ENCODE measurements around the gene TCF7L1. TPM values are rescaled to one million over a fixed set of nuclear protein-coding genes. Genes with fewer than 3 reads are reported as not detected.

The TCF7L1 gene
- polyA plus RNA-seq, 1 donor (not counting 4 experiments of a cell fraction or from before 2014, with no cell fraction given) = 1.0 TPM

GRCh38 chr2:85104228-85104627, 29.0 kb upstream of the TCF7L1 start:
- Histone ChIP-seq H3K36me3 (ENCODE audit: control insufficient read depth in 2 of 2, extremely low read depth in 1 of 2, insufficient read depth in 2 of 2, low read length in 2 of 2) (no peaks in the 10 kb centered on the region), H3K79me2 (ENCODE audit: control insufficient read depth, insufficient read depth, low read length) (no peaks in the 10 kb centered on the region), H2AFZ (ENCODE audit: control insufficient read depth, low read length) (no peak overlapping the region), H4K20me1 (ENCODE audit: control insufficient read depth, extremely low read depth, insufficient read depth, low read length) (no peaks in the 10 kb centered on the region), H3K9me1 (ENCODE audit: control insufficient read depth, extremely low read depth, insufficient read depth, low read length) (no peaks in the 10 kb centered on the region), H3K9ac (ENCODE audit: control insufficient read depth, extremely low read depth, insufficient read depth, low read length) (no peak overlapping the region), H3K9me3 (ENCODE audit: control insufficient read depth, low read depth, low read length) (no peaks in the 10 kb centered on the region), H3K27ac (ENCODE audit: control insufficient read depth, insufficient read depth, low read length) (no peak overlapping the region), H3K4me3 (ENCODE audit: control insufficient read depth in 2 of 3, extremely low read depth in 1 of 3, insufficient read depth in 2 of 3, low read depth in 1 of 3, low read length in 3 of 3) (no peak overlapping the region), H3K4me1 (ENCODE audit: control insufficient read depth, extremely low read depth, insufficient read depth, low read length) (peaks cover 3% of the 10 kb centered on the region), H3K4me2 (ENCODE audit: control insufficient read depth, extremely low read depth, insufficient read depth, low read depth, low read length) (no peak overlapping the region), H3K27me3 (ENCODE audit: control insufficient read depth, extremely low read depth, insufficient read depth, low read length) (no peaks in the 10 kb centered on the region)
- TF ChIP-seq EZH2 (IDR thresholded peaks at IDR 0.05; ENCODE audit: low read length) (no peak), CTCF (optimal IDR thresholded peaks at IDR 0.05 in 1 of 3, IDR thresholded peaks at IDR 0.05 in 1 of 3, conservative IDR thresholded peaks at IDR 0.05 in 1 of 3; ENCODE audit: extremely low read depth in 1 of 3, insufficient read depth in 2 of 3, low read length in 3 of 3) (no peak)
- FAIRE-seq (peak; percentile 55), DNase-seq (ENCODE audit: low read depth, low spot score) (no peak)
- dilution Hi-C loops (cut with MboI; ENCODE audit: extremely low pct_ligation_motif_present, low sequenced_read_pairs) = no loop called here

- Histone ChIP-seq H3K36me3 (ENCODE audit: control insufficient read depth in 2 of 2, extremely low read depth in 1 of 2, insufficient read depth in 2 of 2, low read length in 2 of 2) (no peaks in the 10 kb centered on the region), H2AFZ (ENCODE audit: control insufficient read depth, low read length) (no peak overlapping the region), H3K27ac (ENCODE audit: control insufficient read depth, insufficient read depth, low read length) (no peak overlapping the region), H4K20me1 (ENCODE audit: control insufficient read depth, extremely low read depth, insufficient read depth, low read length) (no peaks in the 10 kb centered on the region), H3K9me1 (ENCODE audit: control insufficient read depth, extremely low read depth, insufficient read depth, low read length) (no peaks in the 10 kb centered on the region), H3K27me3 (ENCODE audit: control insufficient read depth, extremely low read depth, insufficient read depth, low read length) (no peaks in the 10 kb centered on the region), H3K9ac (ENCODE audit: control insufficient read depth, extremely low read depth, insufficient read depth, low read length) (no peak overlapping the region), H3K79me2 (ENCODE audit: control insufficient read depth, insufficient read depth, low read length) (no peaks in the 10 kb centered on the region), H3K4me2 (ENCODE audit: control insufficient read depth, extremely low read depth, insufficient read depth, low read depth, low read length) (no peak overlapping the region), H3K9me3 (ENCODE audit: control insufficient read depth, low read depth, low read length) (no peaks in the 10 kb centered on the region), H3K4me1 (ENCODE audit: control insufficient read depth, extremely low read depth, insufficient read depth, low read length) (peaks cover 3% of the 10 kb centered on the region), H3K4me3 (ENCODE audit: control insufficient read depth in 2 of 3, extremely low read depth in 1 of 3, insufficient read depth in 2 of 3, low read depth in 1 of 3, low read length in 3 of 3) (no peak overlapping the region)
- TF ChIP-seq CTCF (optimal IDR thresholded peaks at IDR 0.05 in 1 of 3, IDR thresholded peaks at IDR 0.05 in 1 of 3, conservative IDR thresholded peaks at IDR 0.05 in 1 of 3; ENCODE audit: extremely low read depth in 1 of 3, insufficient read depth in 2 of 3, low read length in 3 of 3) (no peak), EZH2 (IDR thresholded peaks at IDR 0.05; ENCODE audit: low read length) (no peak)
- DNase-seq (ENCODE audit: low read depth, low spot score) (peak; percentile 21), FAIRE-seq (peak; percentile 29)
- dilution Hi-C loops (cut with MboI; ENCODE audit: extremely low pct_ligation_motif_present, low sequenced_read_pairs) = no loop called here
These were observed 26.6 kb upstream of the TCF7L1 start for GRCh38 chr2:85106489-85107180.

All from keratinocyte (primary cell).